Stromal cell of bone marrow (primary cell): ENCODE data around the gene VAC14.

Experiments
- DNase-seq: peaks from one replicate; pipeline ENCODE4 v3.0.0-alpha.2; 2012; ENCODE audit warnings: low read depth

The VAC14 gene

DNA sequence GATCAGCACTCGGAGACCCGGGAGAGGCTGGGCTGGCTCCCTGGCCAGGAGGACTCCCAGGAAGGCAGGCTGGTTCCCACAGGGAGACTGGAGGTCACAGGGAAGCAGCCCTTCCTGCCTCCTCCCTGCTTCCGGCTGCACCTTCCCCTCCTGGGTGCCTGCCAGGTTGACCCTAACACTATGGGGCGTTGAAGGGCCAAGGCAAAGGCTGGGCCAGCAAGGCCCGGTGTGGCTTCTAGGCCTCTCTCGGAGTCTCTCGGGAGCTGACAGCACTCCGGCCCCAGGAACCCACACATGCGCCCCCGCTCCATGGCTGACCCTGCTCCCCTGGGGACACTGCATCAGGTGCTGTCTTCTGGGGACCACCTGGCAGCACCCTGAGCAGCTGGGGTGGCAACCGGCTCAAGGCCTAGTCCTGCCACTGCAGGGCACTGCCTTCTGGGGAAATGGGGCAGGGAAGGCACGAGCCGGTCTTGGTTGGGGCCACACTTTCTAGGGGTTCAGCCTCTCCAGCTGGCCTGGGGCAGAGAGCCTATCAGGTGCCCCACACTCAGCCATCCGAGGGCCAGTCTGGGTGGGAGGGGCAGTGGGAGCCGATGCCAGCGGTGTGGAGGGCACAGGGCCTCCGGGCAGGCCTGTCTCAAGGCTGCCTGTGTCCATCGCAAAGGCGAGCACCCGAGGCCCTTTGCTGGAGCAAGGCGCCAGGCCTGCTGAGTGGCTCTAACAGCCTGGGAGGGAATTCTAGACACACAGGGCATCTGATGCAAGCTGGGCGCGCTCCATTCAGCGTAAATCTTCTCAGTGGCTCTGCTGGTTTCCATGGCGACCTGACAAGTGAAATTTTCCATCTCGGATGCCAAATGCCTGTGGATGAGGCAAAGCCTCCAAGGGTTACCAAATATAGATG is 109.5 kb downstream of the VAC14 start:
- DNase-seq: peak; percentile 98

DNA sequence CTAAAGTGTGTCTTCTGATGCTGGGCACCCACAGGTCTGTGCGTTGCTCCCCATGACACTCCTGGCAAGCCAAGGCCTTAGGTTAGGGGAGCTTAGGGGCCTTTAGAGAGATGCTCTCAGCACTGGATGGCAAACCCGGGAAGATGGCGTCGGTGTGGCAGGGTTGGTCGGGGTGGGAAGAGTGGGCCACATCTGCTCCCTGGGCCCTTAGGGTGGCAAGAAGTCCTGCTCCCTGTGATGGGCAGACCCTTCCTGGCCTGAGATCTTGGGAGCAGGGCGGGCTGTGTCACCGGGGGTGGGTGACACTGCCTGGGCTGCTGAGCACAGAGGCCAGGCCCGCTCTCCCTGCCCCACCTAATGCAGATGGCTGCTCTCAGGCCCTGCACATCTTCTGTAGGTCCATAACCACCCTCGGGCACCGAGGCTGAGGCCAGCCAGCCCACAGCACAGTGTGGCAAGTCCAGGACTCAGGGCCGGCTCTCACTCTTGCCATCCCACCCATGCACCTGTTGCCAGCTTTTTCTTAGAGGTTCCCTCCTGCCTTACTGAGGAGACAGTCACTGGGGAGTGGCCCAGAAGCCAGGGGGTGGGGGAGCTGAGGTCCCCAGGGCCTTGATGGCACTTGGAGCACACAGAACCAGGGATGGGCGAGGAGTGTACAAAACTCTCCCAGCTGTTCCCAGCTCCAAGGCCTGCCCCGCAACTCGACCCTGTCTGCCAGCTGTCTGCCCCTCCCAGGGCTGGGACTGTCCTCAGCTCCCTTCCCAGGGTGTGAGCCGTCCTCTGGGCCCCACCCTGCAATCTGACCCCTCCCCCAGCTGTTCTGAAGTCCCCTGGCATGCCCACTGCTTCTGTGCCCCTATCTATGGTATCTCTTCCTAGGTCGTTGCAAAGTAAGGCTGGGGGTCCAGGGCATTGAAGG is 110.7 kb downstream of the VAC14 start:
- DNase-seq: no peak

DNA sequence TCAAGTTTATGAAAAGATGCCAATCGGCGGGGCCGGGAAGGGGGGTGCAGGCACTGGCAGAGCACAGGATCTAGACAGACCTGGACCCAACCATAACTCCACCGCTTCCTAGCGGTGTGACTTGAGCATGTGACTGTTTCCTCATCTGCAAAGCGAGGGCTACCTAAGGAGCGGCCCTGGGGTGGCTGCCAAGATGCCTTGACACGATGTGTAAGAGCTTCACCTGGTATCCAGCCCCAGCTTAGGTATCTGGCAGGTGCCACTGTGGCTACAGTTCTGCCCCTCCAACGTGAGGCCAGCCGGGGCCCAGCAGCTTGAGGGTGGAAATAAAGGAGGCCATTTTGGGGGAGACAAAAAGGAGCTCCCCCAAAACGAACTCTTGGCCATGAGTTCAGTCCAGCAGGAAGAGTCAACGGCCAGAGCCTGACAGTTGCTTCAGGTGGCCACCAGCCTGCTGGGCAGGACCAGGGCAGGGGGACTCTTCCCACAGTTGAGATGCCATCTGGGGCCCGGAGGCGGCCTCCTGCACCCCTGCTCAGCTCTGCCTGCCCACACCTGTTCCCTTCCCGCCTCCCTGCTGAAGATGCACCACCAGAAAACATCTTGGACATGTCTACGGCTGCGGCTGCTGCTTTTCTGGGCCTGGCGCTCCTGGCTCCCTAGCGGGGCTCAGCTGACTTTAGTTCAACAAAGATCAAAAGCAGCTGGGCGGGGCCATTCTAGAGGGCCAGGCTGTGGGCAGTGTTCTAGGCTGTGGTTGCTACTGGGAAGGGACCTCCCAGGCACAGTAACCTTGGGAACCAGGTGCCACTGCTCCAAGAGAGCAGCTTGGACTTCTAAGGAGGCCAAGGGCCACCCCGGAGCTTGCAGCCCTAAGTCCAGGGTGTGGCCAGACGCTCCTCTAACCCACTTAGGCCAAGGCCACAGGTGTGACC is 111.7 kb downstream of the VAC14 start:
- no peak for DNase-seq

DNA sequence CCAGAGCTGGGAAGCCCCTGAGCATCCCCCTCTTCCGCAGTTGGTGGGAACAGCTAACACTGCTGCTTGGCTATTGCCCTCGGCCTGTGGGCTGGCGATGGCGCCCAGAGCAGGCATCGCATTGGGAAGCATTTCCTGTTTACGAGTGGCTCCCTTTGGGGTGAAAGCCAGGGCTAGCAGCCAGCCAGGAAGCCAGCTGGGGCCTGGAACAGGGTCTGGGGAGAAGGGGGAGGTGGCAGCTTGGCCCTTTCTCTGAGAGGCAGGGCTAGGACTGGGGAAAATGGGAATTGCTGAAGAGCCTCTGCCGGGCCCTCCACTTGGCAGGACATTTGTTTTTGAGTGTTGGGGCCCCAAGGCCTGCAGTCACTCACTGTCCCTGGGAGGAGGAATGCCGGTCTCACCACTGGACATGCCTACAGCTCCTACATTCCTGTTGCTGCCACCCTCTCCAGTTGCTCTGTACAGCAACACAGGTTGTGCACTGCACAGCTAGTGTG is 112.7 kb downstream of the VAC14 start:
- DNase-seq: no peak

DNA sequence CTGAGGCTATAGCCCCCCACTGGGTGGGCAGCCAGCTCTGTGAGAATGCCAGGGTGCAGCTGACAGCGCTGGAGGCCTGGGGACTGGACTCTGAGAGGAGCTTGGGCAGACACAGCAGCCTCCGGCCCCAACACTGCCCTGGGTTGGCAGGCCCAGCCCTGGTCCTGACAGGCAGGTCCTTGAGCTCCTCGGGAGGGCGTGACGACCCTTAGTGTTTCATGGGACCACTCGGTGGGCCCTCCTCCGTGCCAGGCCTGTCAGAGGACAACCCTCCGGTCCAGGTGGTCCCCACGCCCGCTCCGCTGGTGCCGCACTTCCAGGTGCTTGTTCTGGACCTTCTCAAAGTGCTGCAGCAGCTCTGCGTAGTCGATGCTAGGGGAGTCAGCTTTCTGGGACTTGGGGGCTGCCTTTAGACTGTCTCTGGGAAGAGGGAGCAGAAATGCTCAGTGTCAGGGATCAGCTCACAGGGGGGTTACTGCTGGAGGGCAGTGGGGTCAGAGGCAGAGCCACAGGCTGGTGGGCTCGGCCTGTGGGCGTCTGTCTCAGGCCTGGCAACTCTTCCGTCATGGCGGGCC is 113.2 kb downstream of the VAC14 start:
- no peak for DNase-seq

DNA sequence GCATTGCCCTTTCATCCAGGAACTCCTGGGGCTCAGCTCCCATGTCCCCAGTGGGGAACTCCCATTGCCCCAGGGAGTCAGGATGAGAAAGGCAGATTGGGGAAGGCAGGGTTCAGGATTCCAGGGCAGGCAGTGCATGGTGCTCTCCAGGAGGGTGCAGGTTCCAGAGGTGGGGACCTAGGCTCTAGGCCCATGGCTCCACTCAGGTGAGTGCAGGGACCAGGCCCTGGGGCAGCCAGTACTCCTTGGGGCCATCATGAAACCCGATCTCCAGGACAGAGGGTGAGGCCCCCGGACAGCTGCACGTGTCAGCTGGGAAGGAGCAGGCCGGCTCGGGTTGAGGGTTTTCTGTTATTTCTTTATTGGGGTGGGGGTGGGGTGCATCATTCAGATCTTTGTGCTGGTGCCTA is 113.9 kb downstream of the VAC14 start:
- no peak for DNase-seq

DNA sequence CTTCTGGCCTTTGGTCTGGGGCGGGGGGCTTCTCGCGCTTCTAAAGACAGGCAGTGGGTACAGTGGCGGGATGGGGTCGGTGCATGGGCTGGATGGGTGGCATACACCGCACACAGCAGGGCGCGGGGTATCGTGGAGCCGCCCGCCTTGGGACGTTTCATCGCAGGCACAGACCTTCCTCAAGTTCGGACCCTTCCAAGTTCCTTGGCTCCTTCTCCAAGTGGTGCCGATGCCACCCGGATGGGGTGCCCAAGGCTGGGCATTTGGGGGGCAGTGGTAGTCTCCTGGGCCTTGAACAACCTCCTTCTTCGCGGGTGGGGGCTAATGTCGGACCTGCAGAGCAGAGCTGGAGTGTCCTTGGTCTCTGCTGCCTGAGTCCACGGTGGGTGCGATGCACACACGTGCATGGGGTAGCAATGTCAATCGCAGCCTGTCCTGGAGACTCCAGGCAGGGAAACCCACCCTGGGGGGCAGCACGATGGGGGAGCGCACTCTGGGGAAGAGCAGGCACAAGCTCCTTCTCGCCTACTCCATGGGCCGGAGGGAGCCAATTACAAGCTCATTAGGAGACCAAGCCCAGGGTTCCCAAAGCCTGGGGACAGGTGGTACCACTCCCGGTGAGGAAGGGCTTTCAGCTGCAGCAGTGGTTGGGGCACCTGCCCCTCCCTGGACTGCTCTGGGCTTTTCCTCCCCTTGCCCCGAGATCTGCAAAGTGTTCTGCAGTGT is 114.4 kb downstream of the VAC14 start:
- DNase-seq: no peak

DNA sequence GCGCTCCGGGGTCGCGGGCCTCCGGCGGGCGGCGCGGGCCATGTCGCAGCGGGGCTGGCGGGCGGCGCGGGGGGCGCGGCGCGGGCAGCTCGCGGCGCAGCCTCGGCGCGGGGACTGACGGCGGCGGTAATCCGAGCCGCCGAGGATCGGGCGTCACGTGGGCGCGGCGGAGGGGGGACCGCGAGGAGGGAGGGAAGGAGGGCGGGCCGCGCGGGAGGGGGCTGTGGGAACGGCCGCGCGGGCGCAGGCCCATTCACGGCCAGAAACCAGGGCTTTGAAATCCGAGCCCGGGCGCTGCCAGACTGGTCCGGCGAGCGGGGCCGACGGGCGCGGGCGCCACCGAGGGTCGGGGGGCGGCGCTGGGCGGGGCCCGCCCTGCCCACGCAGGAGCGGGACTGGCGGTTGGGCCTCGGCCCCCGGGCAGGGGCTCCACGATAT is 115.0 kb downstream of the VAC14 start, which contains the start of gene MTSS2:
TSS of gene MTSS2 (minus strand) at position 116 of the 438 bp plus-strand sequence. CDS start 262 bp downstream, outside the sequence.
- DNase-seq: peak; percentile 77

DNA sequence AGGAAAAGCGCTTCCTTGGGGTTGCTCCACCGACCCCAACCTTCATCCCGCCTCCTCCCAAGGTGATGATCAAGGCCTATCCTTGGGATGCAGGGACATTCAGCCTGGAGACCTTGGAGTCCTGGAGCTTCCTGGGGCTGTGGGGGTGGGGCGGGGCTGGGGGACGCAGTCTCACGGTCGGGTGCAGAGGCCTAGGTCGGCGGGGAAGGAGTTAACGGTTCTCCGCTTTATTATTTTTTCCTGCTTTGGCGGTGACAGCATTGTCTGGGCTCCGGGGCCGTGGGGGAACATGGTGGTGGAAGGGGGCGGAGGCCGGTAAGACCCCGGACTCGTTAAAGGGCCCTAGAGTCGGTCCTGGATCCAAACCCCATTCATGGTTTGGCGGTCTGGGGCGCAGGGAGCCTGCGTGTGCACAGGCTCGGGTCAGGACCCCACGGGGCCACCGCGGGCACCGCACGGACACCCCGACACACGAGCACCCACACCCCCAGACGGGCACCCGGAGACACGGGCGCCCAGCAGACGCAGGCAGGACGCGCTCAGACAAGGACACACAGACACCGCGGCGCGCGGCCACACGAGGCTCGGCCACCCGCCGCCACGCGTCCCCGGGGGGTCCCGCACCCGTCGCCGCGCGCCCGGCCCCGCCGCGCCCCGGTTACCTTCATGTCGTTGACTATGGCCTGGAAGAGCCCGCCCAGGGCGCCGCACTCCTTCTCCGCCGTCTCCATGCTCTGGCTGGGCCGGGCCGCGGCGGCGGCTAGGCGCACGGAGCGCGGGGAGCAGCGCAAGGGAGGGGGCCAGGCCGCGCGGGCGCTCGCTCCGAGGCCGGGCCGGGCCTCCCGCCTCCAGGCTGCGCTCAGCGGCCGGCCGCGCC is 115.7 kb downstream of the VAC14 start:
- DNase-seq: no peak

DNA sequence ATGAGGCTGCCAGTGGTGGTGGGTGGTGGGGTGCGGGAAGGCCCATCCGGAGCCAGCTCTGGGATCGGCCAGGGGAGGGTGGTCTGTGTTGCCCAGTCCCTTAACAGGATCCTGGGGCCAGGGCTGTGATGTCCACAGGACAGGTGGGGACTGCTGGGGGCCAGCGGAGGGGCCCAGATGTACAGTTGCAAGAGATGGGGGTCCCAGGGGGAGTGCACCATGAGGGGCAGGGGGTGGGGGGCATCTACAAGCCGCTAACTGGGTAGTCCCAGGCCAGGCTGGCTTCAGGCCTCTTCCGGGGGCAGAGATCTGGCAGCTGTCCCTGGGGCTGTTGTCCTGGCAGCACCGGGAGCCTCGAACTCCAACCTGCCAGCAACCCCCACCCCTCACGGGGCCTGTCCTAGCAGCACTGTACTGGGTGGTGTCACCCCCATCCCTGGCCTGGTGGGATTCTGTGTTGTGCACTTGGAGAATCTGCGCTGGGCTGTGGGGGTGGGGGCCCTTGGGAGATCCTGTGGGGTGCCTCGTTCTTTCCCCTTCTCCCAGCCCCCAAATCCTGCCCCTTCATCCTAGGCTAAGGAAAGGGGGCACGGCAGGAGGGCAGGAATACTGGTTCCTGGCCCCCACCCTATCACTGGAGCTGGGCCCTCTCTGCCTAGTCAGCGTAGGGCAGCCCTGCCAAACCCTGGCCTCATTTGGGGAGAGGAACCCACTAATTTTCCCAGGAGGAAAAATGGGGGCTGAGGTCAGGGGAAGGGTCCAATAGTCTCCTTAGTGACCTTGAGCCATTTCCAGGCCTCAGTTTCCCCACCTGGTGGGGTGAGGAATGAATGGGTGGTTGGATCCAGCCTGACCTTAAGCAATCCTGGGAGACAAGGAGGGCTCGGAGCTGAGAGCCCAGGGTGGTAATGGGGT is 116.6 kb downstream of the VAC14 start:
- no peak for DNase-seq

DNA sequence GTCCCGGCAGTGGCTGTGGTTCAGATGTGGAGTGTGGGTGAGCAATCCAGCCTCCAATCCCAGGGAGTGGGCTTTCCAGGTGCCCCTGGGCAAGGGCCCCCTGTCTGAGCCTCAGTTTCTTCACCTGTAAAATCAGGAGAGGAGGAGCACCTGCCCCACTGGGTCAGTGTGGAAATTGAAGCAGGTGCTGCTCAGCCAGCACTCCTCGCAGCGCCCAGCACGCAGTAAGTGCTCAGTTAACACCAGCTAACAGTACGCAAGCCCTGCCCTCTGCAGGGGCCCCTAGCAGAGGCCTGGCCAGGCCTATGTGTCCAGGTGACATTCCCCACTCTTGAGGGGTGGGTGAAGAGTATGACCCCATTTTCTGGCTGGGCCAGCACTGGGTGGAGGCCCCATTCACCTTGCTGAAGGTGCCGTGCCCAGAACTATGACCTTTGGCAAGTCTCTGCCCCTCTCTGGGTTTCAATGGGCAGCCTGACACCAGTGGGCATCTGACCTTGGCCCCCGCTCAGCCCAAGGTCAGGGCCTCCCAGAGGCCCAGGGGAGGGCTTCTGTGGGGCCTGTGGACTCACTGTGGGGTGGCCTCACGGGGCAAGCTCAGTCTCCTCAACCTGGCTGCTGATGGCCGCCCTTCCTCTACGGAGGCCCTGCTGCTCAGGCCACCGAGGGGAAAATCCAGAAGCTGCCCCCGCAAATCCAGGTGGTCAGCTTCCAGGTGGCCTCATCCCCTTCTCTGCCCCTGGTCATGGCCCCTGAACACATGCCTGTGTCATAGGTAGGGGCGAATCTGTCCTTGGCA is 117.6 kb downstream of the VAC14 start:
- no peak for DNase-seq

DNA sequence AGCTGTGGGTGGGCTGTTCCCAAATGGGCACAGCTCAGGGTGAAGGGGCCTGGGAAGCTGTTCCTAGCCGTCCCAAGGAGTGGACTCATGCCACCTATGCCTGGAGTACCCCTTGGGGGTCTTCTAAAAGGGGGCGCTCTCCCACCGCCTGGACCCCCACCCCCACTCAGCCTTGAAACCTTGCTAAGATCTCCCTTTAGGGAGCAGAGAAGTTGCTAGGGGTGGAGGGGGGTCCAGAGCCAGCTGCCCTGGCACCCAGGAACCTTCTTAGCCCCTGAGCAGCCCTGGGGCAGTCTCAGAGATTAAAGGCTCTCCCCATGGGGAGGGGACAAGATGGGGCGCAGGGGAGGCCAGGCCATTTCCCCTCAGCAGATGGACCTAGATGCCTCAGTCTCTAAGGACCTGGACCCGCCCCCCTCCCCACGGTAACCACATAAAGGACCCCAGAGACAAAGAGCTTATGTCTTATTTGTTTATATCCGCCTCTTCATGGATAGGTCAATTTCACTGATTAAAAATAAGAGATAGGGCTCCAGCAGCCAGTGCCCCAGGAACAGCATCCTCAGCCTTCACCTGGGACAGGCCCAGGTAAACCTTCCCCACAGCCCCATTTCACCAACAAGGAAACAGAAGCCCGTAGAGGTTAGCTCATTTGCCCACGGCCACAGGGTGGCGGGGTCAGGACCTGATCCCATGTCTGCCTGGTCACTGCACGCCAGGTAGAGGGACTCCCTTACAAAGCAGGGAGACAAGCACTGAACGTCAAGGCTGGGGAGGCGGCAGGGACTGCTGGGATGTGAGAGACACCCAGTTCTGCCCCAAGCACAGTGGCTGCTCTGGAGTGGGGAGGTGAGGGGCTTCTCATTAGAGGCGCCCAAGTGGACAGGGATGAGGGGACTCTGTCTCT is 118.5 kb downstream of the VAC14 start:
- DNase-seq: no peak

DNA sequence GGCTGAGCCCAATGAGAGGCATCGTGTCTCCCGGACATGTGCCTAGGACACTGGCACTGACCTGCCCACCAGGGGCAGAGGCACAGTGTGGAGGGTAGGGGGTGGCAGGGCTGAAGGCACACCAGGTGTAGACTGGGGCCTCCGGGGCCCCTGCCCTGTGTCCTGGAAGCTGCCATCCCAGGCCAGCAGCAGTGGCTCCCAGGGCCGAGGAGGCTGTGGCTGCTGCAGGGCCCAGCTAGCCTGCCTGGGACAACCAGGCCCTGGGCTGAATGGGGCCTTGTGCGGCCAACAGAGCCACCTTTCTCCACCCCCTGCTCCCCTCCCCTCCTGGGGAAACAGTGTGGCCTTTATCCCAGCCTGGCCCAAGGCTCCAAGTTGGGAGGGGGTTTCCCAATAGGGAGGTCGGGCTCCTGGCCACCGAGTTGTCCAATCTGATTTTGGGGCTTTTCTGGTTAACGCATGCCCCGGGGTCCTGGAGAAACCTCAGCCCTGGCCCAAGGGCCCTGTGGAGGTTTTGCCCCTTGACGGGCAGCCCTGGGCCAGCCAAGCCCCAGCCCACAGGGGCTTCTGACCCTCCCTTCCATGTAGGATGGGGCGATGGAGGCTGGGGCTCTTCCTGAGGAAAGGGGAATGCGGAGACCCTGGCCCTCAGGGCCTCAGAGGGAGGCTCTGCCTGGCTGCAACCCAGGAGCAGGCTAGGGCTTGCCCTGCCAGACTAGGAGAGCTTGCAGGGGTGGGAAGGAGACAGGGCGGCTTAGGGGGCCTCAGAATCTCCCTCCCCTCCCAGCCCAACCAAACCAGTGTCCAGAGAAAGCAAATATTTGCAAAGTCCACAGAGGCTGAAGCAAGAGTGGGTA is 119.3 kb downstream of the VAC14 start:
- no peak for DNase-seq

DNA sequence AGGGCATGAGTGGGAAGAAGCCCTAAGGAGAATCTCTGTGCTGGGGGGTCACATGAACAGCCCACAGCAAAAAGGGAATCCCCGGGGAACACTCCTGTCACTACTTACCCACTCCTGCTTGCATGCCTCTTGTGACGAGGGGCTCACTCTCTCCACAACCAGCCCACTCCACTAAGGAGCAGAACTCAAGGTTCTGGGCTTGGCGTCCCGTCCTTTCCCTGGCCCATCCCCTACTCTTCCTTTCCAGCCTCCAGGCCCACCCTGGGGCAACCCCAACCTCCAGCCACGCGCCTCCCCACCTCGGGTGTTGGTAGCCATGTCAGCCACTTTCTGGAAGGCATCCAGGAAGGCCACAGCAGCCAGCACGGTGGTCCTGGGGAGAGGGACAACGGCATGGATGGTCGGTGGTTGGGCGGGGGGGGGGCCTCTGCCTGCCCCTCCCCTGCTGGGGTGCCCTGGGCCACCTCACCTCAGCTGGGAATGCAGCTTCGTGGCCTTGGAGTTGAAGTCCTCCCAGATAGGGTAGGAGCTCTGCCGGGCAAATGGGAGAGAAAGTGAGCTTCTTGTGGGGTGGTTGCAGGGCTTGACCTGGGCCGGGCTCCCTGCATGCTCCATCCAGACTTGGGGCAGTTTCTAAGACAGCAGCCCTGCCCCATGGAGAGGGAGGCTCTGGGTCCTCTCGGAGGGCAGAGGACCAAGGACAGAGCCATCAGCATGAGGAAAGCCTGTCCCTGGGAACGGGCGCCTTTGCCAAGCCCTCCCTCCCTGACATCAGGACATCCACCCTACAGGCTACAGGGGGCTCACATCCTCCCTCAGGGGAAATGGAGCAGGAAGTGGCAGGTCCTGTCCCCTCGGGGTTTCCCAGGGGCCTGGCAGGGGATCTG is 120.2 kb downstream of the VAC14 start:
- DNase-seq: no peak
